ENCODE measurements around the gene DLG2.

The DLG2 gene

DNA sequence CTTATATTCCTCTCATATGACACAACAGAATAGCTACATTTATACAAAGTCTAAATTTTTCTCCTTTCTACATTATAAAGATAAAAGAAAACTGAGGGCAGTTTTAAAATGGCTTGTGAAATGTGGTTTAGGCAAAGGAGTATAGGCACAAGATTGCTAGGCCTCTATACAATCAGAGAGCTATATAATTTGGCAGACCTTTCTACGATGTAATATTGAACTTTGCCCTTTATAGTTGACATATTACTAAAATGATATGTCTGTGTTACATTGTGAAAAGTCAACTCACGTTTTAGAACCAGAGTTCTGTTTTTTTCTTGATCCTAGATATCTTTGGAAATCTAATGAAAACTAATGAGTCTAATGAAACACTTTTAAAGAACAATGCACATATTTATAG is 430.2 kb downstream of the DLG2 start:
- Mint-ChIP-seq H3K4me1 (peaks cover 4% of the 10 kb centered on the region), H3K36me3 (ENCODE audit: low read depth) (peaks cover 4% of the 10 kb centered on the region), H3K27ac (no peak overlapping the region), H3K4me3 (no peak overlapping the region), H3K9me3 (peaks cover 10% of the 10 kb centered on the region), H3K27me3 (ENCODE audit: low read depth, poor library complexity) (no peaks in the 10 kb centered on the region)
- TF ChIP-seq, protein P1, sequence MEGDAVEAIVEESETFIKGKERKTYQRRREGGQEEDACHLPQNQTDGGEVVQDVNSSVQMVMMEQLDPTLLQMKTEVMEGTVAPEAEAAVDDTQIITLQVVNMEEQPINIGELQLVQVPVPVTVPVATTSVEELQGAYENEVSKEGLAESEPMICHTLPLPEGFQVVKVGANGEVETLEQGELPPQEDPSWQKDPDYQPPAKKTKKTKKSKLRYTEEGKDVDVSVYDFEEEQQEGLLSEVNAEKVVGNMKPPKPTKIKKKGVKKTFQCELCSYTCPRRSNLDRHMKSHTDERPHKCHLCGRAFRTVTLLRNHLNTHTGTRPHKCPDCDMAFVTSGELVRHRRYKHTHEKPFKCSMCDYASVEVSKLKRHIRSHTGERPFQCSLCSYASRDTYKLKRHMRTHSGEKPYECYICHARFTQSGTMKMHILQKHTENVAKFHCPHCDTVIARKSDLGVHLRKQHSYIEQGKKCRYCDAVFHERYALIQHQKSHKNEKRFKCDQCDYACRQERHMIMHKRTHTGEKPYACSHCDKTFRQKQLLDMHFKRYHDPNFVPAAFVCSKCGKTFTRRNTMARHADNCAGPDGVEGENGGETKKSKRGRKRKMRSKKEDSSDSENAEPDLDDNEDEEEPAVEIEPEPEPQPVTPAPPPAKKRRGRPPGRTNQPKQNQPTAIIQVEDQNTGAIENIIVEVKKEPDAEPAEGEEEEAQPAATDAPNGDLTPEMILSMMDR (IDR thresholded peaks at IDR 0.05) = no peak
- DNase-seq = no peak

DNA sequence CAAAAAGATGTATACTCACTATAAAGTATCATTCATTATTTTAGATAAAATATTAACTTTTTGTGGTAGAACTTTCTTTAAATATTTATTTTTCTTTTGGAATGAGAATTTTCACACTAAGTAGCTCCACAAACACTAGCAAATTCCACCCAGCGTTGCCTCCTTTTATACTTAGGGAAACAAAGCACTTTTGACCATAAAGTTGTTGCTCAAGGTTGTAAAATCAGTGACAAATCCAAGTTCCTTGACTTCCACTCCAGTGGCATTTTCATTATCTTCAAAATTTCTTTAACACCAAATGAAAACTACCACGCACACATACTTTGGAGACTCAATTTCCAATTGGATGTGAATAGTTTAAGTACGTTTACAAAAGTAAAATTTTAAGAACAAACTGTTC is 431.2 kb downstream of the DLG2 start:
- Mint-ChIP-seq H3K27ac (no peak overlapping the region), H3K4me1 (peaks cover 4% of the 10 kb centered on the region), H3K36me3 (ENCODE audit: low read depth) (no peaks in the 10 kb centered on the region), H3K27me3 (ENCODE audit: low read depth, poor library complexity) (no peaks in the 10 kb centered on the region), H3K9me3 (no peaks in the 10 kb centered on the region), H3K4me3 (no peak overlapping the region)
- TF ChIP-seq, protein P1 (IDR thresholded peaks at IDR 0.05) = no peak
- DNase-seq = no peak

DNA sequence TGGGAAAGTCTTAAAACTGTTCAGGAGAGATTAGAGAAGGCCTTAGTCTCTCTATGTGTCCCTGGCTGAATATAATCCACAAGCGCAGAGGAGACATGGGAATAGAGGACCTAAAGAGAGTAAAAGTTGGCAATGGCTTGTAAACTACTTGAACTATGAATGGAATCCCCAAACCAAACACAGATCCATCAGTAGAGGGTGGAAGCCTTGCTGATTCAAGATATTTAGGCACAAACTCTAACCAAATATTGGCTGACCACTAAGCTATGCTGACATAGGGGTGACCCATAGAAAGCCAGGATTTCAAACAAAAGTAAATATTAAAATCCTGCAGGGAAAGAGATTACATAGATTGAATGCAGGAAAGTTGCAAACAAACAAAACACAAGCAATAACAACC is 439.2 kb downstream of the DLG2 start:
- H3K4me1 Mint-ChIP-seq = peaks cover 2% of the 10 kb centered on the region
- peaks cover 4% of the 10 kb centered on the region for H3K9me3 Mint-ChIP-seq
- TF ChIP-seq, protein P1 (IDR thresholded peaks at IDR 0.05) = no peak
- no peak overlapping the region for H3K27ac Mint-ChIP-seq
- H3K36me3 Mint-ChIP-seq (ENCODE audit: low read depth) = no peaks in the 10 kb centered on the region
- H3K4me3 Mint-ChIP-seq = no peak overlapping the region
- H3K27me3 Mint-ChIP-seq (ENCODE audit: low read depth, poor library complexity) = no peaks in the 10 kb centered on the region
- no peak for DNase-seq

DNA sequence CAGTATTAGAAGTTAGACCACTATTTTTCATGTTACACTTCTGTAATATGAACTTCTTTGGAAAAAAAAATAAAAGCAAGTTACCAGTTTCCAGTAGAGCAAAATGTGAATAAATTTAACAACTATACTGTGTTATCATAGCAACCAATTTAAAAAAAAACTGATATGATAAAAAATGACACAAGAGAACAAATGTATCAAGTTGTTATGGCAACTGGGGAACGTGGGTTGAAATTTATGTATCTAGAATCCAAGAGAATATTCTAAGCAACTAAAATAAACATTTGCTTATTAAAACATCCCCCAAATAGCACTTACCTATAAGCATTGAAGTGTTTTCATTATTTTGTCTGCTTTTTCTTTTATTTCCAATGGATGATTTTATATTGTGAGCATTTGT is 442.4 kb downstream of the DLG2 start:
- H3K4me1 Mint-ChIP-seq = peaks cover 11% of the 10 kb centered on the region
- no peaks in the 10 kb centered on the region for H3K36me3 Mint-ChIP-seq (ENCODE audit: low read depth)
- H3K4me3 Mint-ChIP-seq = no peak overlapping the region
- H3K27me3 Mint-ChIP-seq (ENCODE audit: low read depth, poor library complexity) = no peaks in the 10 kb centered on the region
- DNase-seq = no peak
- TF ChIP-seq, protein P1 (IDR thresholded peaks at IDR 0.05) = no peak
- H3K27ac Mint-ChIP-seq = no peak overlapping the region
- H3K9me3 Mint-ChIP-seq = peaks cover 4% of the 10 kb centered on the region

DNA sequence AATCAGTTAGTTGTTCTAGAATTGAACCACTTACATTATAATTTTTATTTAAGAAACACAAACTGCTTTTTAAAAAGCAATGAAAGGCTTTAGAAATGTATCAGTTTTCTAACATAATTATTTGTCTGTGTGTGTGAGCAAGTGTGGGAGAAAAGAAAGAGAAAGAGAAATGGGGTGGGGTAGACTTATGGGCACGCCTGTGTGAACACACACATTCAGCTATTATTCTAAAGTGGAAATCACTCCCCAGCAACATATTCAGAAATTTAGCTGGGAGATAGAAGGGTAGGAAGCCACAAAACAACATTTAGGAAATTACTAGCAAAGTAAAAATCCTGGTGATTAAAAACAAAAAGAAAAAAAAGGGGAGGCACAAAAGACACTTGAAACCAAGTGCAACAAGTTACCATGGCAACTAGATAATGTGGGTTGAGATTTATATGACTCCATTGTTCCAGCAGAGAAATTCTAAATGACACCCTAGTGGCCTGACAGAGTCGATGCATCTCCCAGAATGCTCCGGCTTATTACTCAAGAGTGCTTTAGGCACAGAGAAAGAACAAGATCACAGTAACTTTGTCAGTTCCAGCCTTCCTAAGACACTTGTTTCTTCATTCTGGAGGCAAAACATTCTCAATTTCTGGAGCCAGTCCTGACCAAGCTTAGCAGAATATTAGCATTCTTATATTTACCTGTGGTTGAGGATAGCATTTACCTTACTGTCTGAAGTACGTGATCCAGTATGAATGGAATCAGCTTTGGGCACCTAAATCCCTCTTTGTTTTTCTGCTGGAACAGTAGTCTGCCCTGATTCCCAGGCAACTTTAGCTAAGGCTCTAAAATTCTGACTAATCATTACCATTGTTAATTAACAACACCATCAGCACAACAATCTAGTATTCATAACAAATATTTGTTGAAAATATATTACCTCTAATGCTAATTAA is 444.4 kb downstream of the DLG2 start:
- H3K4me3 Mint-ChIP-seq = no peak overlapping the region
- H3K4me1 Mint-ChIP-seq = peaks cover 11% of the 10 kb centered on the region
- no peaks in the 10 kb centered on the region for H3K36me3 Mint-ChIP-seq (ENCODE audit: low read depth)
- H3K27ac Mint-ChIP-seq = peak overlapping the region; percentile 71
- TF ChIP-seq, protein P1 (IDR thresholded peaks at IDR 0.05) = peak; percentile 66
- no peaks in the 10 kb centered on the region for H3K27me3 Mint-ChIP-seq (ENCODE audit: low read depth, poor library complexity)
- H3K9me3 Mint-ChIP-seq = no peaks in the 10 kb centered on the region
- peak; percentile 25 for DNase-seq

DNA sequence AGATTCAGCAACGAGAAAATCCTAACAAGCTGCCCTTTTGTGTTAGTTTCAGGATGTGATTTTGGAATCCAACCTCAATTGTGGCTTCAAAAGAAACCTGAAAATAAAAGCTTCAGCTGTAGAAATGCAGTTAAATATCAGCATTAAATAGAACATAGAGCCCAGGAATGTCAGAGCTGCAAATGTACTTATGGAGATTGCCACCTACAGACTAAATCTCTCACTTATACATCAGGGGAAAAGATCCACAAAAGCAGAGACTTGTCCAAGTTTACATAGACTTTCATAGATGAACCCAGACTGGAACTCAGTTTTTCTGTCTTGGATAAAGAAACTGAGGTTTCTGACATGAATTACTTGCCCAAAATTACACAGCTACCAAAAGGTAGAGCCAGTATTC is 446.6 kb downstream of the DLG2 start:
- Mint-ChIP-seq H3K4me1 (peaks cover 11% of the 10 kb centered on the region), H3K9me3 (peaks cover 8% of the 10 kb centered on the region), H3K4me3 (no peak overlapping the region), H3K27me3 (ENCODE audit: low read depth, poor library complexity) (no peaks in the 10 kb centered on the region), H3K27ac (no peak overlapping the region), H3K36me3 (ENCODE audit: low read depth) (no peaks in the 10 kb centered on the region)
- TF ChIP-seq, protein P1 (IDR thresholded peaks at IDR 0.05) = no peak
- no peak for DNase-seq

Data from nephron progenitor cell (in vitro differentiated cells).